ENCODE results near the gene FAT1. TPM values are rescaled to one million over a fixed set of nuclear protein-coding genes. Genes with fewer than 3 reads are reported as not detected.

The FAT1 gene, protein sequence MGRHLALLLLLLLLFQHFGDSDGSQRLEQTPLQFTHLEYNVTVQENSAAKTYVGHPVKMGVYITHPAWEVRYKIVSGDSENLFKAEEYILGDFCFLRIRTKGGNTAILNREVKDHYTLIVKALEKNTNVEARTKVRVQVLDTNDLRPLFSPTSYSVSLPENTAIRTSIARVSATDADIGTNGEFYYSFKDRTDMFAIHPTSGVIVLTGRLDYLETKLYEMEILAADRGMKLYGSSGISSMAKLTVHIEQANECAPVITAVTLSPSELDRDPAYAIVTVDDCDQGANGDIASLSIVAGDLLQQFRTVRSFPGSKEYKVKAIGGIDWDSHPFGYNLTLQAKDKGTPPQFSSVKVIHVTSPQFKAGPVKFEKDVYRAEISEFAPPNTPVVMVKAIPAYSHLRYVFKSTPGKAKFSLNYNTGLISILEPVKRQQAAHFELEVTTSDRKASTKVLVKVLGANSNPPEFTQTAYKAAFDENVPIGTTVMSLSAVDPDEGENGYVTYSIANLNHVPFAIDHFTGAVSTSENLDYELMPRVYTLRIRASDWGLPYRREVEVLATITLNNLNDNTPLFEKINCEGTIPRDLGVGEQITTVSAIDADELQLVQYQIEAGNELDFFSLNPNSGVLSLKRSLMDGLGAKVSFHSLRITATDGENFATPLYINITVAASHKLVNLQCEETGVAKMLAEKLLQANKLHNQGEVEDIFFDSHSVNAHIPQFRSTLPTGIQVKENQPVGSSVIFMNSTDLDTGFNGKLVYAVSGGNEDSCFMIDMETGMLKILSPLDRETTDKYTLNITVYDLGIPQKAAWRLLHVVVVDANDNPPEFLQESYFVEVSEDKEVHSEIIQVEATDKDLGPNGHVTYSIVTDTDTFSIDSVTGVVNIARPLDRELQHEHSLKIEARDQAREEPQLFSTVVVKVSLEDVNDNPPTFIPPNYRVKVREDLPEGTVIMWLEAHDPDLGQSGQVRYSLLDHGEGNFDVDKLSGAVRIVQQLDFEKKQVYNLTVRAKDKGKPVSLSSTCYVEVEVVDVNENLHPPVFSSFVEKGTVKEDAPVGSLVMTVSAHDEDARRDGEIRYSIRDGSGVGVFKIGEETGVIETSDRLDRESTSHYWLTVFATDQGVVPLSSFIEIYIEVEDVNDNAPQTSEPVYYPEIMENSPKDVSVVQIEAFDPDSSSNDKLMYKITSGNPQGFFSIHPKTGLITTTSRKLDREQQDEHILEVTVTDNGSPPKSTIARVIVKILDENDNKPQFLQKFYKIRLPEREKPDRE (N-terminal part only)
- polyA plus RNA-seq = 18.0 and 19.8 TPM in 2 replicates
- 94.0 and 94.2 TPM in 2 replicates for polyA minus RNA-seq

DNA sequence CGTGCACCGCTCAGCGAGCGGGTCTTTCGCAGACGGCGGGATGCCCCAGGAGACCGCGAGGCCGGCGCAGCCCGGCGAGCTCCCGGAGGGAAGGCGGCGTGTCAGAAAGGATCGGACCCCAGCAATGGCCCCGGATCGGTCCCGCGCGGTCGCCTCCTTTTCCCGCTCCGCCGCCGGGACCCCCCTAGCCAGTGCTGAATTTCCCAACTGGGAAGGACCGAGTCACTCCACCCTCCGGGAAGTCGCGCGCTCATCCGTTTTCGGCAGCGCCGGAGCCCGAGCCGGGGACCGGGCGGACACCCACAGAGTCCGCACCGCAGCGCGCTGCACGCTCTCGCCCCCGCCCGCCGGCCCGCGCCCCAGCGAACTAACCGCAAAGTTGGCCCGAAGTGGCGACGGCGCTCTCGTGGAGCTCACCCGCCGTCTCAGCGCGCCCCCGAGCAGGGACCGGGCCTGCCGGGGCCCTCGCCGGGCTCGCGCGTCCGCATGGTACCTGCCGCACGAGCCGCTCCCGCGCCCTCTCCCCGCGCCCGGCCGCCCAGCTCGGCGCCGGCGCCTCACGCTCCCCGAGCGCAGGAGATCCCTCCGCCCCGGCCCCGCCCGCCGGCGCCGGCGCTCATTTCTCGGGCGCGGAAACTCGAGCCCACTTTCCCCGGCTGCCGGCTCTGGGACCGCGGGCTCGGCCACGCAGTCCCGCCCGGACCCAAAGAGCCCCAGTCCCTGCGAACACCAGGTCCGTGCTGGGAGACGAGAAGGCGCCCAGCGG lies at the start of gene FAT1:
TSS of gene FAT1 (minus strand) at position 565 of the 766 bp plus-strand sequence. CDS start 14,029 bp downstream, outside the sequence.
- Histone ChIP-seq H3K4me2 (ENCODE audit: low read length) (peak within 1 kb of the TSS; percentile 100), H3K36me3 (ENCODE audit: insufficient read depth, low read length) (no peaks in the 10 kb centered on the region), H3K9me2 (ENCODE audit: insufficient read depth, low read length) (no peaks in the 10 kb centered on the region), H3K27me3 (ENCODE audit: insufficient read depth, low read depth, low read length) (peaks cover 16% of the 10 kb centered on the region), H4K20me1 (ENCODE audit: insufficient read depth) (no peaks in the 10 kb centered on the region), H3K4me3 (ENCODE audit: low read length) (peak within 1 kb of the TSS; percentile 91), H3K9ac (ENCODE audit: low read length) (peak within 1 kb of the TSS; percentile 62), H3K79me2 (replicated peaks; ENCODE audit: insufficient read depth, low read length) (peaks cover 43% of the 10 kb centered on the region), H2AFZ (ENCODE audit: low read depth, low read length) (peak within 1 kb of the TSS; percentile 34), H3F3A (ENCODE audit: insufficient read depth, low read length, poor library complexity, severe bottlenecking) (no peaks in the 10 kb centered on the region), H3K9me3 (ENCODE audit: low read length) (no peaks in the 10 kb centered on the region), H3K27ac (ENCODE audit: low read length) (no peak within 1 kb of the TSS)
- TF ChIP-seq TAF1 (IDR thresholded peaks at IDR 0.05; ENCODE audit: low read depth) = no peak
- TF ChIP-seq EP300 (conservative IDR thresholded peaks at IDR 0.05; ENCODE audit: poor library complexity, severe bottlenecking) = peak; percentile 27
- peak; percentile 34 for TF ChIP-seq SMC3 (conservative IDR thresholded peaks at IDR 0.05; ENCODE audit: poor library complexity)
- TF ChIP-seq MXI1 (conservative IDR thresholded peaks at IDR 0.05; ENCODE audit: poor library complexity, severe bottlenecking) = peak; percentile 74
- TF ChIP-seq, protein P1, sequence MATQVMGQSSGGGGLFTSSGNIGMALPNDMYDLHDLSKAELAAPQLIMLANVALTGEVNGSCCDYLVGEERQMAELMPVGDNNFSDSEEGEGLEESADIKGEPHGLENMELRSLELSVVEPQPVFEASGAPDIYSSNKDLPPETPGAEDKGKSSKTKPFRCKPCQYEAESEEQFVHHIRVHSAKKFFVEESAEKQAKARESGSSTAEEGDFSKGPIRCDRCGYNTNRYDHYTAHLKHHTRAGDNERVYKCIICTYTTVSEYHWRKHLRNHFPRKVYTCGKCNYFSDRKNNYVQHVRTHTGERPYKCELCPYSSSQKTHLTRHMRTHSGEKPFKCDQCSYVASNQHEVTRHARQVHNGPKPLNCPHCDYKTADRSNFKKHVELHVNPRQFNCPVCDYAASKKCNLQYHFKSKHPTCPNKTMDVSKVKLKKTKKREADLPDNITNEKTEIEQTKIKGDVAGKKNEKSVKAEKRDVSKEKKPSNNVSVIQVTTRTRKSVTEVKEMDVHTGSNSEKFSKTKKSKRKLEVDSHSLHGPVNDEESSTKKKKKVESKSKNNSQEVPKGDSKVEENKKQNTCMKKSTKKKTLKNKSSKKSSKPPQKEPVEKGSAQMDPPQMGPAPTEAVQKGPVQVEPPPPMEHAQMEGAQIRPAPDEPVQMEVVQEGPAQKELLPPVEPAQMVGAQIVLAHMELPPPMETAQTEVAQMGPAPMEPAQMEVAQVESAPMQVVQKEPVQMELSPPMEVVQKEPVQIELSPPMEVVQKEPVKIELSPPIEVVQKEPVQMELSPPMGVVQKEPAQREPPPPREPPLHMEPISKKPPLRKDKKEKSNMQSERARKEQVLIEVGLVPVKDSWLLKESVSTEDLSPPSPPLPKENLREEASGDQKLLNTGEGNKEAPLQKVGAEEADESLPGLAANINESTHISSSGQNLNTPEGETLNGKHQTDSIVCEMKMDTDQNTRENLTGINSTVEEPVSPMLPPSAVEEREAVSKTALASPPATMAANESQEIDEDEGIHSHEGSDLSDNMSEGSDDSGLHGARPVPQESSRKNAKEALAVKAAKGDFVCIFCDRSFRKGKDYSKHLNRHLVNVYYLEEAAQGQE (IDR thresholded peaks at IDR 0.05; ENCODE audit: borderline replicate concordance) = no peak
- peak; percentile 6 for TF ChIP-seq POLR2AphosphoS5 (IDR thresholded peaks at IDR 0.05)
- peak; percentile 34 for TF ChIP-seq RAD21 (conservative IDR thresholded peaks at IDR 0.05)
- no peak for TF ChIP-seq EZH2 (IDR thresholded peaks at IDR 0.05; ENCODE audit: borderline replicate concordance, insufficient read depth, low read length, poor library complexity, severe bottlenecking)
- TF ChIP-seq, protein P2, sequence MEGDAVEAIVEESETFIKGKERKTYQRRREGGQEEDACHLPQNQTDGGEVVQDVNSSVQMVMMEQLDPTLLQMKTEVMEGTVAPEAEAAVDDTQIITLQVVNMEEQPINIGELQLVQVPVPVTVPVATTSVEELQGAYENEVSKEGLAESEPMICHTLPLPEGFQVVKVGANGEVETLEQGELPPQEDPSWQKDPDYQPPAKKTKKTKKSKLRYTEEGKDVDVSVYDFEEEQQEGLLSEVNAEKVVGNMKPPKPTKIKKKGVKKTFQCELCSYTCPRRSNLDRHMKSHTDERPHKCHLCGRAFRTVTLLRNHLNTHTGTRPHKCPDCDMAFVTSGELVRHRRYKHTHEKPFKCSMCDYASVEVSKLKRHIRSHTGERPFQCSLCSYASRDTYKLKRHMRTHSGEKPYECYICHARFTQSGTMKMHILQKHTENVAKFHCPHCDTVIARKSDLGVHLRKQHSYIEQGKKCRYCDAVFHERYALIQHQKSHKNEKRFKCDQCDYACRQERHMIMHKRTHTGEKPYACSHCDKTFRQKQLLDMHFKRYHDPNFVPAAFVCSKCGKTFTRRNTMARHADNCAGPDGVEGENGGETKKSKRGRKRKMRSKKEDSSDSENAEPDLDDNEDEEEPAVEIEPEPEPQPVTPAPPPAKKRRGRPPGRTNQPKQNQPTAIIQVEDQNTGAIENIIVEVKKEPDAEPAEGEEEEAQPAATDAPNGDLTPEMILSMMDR (IDR thresholded peaks at IDR 0.05; ENCODE audit: poor library complexity, severe bottlenecking) = no peak

All from neural cell (in vitro differentiated cells).